Measurements from ENCODE around the gene SARM1. TPM values are rescaled to one million over a fixed set of nuclear protein-coding genes. Genes with fewer than 3 reads are reported as not detected.

SARM1 gene
- total RNA-seq, 1 experiment from 2014 or later: 32.8 TPM

- POLR2A ChIA-PET: interaction anchor here (0.5 to 4.6 kb wide), 9 partner anchors 9 to 72 kb away, joined by 4 to 40 read pairs (median 9); partner anchors contain the start of genes IFT20, POLDIP2, TNFAIP1 and VTN
- H3K4me3 Mint-ChIP-seq (ENCODE audit: unreplicated experiment): peak overlapping the region; percentile 90
- H3K36me3 ChIP-seq (ENCODE audit: control insufficient read depth, insufficient read depth, low read length): peaks cover 8% of the 10 kb centered on the region
- peak; percentile 80 to 96 for DNase-seq
- H3K27ac Mint-ChIP-seq (ENCODE audit: unreplicated experiment): peak overlapping the region; percentile 72
- BruUV-seq (replicated peaks): no TSS peak
- H3K9me3 ChIP-seq: no peaks in the 10 kb centered on the region
- peaks cover 52% of the 10 kb centered on the region for H3K4me1 ChIP-seq
- CTCF ChIA-PET: interaction anchor here (0.6 to 3.0 kb wide), 10 partner anchors 8 to 527 kb away, joined by 3 to 40 read pairs (median 4); partner anchors contain the start of genes IFT20, SLC13A2, TNFAIP1 and VTN
- H3K36me3 Mint-ChIP-seq (ENCODE audit: insufficient read depth, unreplicated experiment): peaks cover 36% of the 10 kb centered on the region
- H3K27me3 ChIP-seq (replicated peaks; ENCODE audit: control insufficient read depth, insufficient read depth, low read length): no peaks in the 10 kb centered on the region
- peak; percentile 49 to 59 for TF ChIP-seq CTCF (IDR thresholded peaks at IDR 0.05; ENCODE audit: insufficient read depth in 1 of 2, low read depth in 1 of 2, low read length in 1 of 2, severe bottlenecking in 1 of 2, unreplicated experiment in 1 of 2)
- intact Hi-C loops (cut with micrococcal nuclease; ENCODE audit: unreplicated experiment): loop anchor here (1.0 to 10.0 kb wide), 3 partner anchors 9 to 173 kb away; no protein-coding TSS in a partner anchor
- H3K27me3 Mint-ChIP-seq (ENCODE audit: insufficient read depth, unreplicated experiment): no peaks in the 10 kb centered on the region
- H3K4me1 Mint-ChIP-seq (ENCODE audit: low read depth, unreplicated experiment): peaks cover 31% of the 10 kb centered on the region
- no peaks in the 10 kb centered on the region for H3K9me3 Mint-ChIP-seq (ENCODE audit: unreplicated experiment)
- no peak overlapping the region for H3K4me3 ChIP-seq (ENCODE audit: low read depth, low read length)
Measured at GRCh38 chr17:28407130-28407973, 35.9 kb downstream of the SARM1 start.

- peaks cover 31% of the 10 kb centered on the region for H3K4me1 Mint-ChIP-seq (ENCODE audit: low read depth, unreplicated experiment)
- DNase-seq: peak in 1 of 2 experiments; percentile 86
- POLR2A ChIA-PET: interaction anchor here (1.2 to 4.6 kb wide), 8 partner anchors 10 to 72 kb away, joined by 4 to 40 read pairs (median 10); partner anchors contain the start of genes IFT20, POLDIP2, TNFAIP1 and VTN
Measured at GRCh38 chr17:28407974-28408306, 36.4 kb downstream of the SARM1 start.

More at GRCh38 chr17:28407974-28408306, 36.4 kb downstream of the SARM1 start:
- Histone ChIP-seq H3K27me3 (replicated peaks; ENCODE audit: control insufficient read depth, insufficient read depth, low read length) (no peaks in the 10 kb centered on the region), H3K4me1 (peaks cover 52% of the 10 kb centered on the region), H3K9me3 (no peaks in the 10 kb centered on the region), H3K36me3 (ENCODE audit: control insufficient read depth, insufficient read depth, low read length) (peaks cover 6% of the 10 kb centered on the region), H3K4me3 (ENCODE audit: low read depth, low read length) (no peak overlapping the region)
- Mint-ChIP-seq H3K9me3 (ENCODE audit: unreplicated experiment) (no peaks in the 10 kb centered on the region), H3K4me3 (ENCODE audit: unreplicated experiment) (peak overlapping the region; percentile 90), H3K36me3 (ENCODE audit: insufficient read depth, unreplicated experiment) (peaks cover 30% of the 10 kb centered on the region), H3K27ac (ENCODE audit: unreplicated experiment) (peak overlapping the region; percentile 72), H3K27me3 (ENCODE audit: insufficient read depth, unreplicated experiment) (no peaks in the 10 kb centered on the region)
- no TSS peak for BruUV-seq (replicated peaks)
- intact Hi-C loops (cut with micrococcal nuclease; ENCODE audit: unreplicated experiment): loop anchor here (1.0 to 10.0 kb wide), 3 partner anchors 8 to 173 kb away; no protein-coding TSS in a partner anchor
- no peak for TF ChIP-seq CTCF (IDR thresholded peaks at IDR 0.05; ENCODE audit: insufficient read depth in 1 of 2, low read depth in 1 of 2, low read length in 1 of 2, severe bottlenecking in 1 of 2, unreplicated experiment in 1 of 2)
- CTCF ChIA-PET: interaction anchor here (0.6 to 3.0 kb wide), 10 partner anchors 8 to 528 kb away, joined by 3 to 40 read pairs (median 4); partner anchors contain the start of genes IFT20, SLC13A2, TNFAIP1 and VTN
